Stimulated activated CD8-positive, alpha-beta memory T cell treated with anti-CD3 and anti-CD28 coated beads, Interleukin-4, amount 100 ng/mL, for 48 hours (primary cell): ENCODE measurements around the gene AADAC.
"Not testable (repeated sequence)": the region's sequence is repeated elsewhere in the genome, so short reads cannot be mapped to it uniquely, and the experiment has no call there.

Source experiments
- DNase-seq: peaks from one replicate; pipeline ENCODE4 v3.0.0-alpha.2; 2020

The AADAC gene

DNA sequence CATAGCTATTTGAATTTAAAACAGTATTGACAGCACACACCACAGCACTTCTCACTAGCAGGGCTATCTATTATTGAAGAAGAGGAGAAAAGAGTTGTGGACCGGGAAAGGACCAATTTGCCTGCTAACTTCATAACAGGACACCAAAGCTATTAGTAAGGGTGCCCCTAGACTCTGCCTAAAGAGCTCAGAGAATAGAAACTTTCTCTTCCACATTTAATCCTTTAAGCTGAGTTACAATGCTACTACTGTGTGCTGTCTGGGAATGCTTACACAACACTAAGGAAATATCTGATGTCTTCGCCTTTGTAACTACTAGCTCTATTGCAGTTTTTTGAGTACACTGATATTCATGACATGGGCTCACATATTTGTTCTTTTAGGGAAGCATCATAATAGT is 13.5 kb upstream of the AADAC start:
- DNase-seq: no peak

DNA sequence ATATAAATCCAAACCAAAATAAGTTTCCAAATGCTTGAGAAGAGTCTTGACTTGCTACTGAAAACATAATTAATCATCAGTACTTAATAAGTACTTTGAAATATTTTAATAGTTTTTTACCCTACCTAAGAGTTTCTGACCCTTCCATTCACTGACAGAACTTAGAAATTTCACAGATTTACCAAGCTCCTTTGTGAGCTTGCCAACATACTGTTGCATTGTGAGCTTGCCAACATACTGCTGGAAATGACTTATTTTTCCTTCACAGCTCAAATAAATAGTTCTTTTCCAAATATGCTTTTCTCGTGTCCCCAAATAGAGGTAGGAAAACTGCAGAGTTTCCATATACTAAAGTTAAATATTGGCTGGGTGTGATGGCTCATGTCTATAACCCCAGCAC is 9.6 kb upstream of the AADAC start:
- DNase-seq: no peak

DNA sequence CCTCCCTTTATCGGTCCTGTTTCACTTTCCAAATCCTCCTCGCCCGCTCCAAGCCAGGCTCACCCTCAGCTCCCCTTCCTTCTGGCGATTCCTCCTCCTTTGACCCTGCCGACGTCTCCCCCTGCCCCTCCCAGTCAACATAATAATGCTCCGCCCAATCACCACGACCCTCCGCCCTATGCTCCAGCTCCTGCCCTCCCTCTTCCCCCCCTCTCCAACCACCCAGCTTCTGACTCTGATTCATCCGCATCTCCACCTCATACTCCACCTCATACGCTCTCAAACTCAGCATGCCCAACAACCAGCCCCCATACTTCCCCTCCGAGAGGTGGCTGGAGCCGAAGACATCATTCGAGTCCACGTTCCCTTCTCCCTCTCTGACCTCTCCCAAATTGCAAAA is 7.1 kb upstream of the AADAC start:
- no peak for DNase-seq

DNA sequence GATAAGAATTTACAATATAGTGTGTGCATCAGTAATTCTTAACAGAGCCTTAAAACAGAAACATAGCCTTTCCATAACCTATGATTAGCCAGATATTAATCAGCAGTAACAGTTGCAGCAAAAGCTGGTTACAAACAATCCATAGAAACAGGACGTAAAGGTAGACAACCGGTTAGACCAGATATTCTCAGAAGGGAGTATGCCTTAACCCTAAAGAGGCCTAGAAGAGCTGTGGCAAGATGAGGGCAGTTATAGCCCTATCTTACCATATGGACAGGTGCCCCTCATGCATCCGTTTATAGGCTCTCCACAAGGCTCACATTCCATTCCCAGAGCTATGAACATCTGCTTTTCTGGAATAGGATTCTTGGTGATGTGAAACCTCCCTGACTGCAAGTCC is 5.0 kb upstream of the AADAC start:
- not testable (repeated sequence) for DNase-seq

DNA sequence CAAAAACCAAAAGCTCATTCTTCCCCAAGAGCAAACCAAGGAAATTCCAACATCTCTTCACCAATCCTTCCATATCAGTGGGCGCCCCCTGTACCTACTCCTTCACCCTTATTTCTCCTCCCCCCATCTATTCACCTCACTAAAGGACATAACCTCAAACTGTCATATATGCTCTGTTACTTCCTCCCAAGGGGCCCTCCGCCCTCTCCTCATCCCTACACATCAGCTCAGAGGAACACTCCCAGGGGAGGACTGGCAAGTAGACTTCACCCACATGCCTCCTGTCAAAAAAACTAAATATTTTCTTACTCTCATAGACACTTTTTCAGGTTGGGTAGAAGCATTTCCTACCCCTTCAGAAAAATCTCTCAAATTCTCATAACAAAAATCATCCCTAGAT is 2.4 kb upstream of the AADAC start:
- no peak for DNase-seq

DNA sequence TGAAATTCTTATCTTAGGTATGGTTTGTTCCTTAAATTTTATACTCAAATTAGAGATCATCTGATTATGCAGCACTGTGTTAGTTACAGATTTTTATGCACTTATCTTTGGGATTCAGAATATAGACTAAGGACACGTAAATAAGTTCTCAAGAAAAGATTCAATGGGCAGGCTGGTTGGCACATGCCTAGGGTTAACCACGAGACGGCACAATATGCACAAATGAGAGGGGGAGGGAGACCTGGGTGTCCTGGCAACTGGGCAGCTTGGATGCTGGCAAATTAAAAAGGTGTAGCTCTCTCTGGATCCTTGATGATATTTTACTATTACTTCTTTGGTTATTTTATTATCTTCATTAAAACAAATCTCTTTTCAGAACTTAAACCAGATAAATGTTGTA is 672 bp downstream of the AADAC start:
- no peak for DNase-seq

DNA sequence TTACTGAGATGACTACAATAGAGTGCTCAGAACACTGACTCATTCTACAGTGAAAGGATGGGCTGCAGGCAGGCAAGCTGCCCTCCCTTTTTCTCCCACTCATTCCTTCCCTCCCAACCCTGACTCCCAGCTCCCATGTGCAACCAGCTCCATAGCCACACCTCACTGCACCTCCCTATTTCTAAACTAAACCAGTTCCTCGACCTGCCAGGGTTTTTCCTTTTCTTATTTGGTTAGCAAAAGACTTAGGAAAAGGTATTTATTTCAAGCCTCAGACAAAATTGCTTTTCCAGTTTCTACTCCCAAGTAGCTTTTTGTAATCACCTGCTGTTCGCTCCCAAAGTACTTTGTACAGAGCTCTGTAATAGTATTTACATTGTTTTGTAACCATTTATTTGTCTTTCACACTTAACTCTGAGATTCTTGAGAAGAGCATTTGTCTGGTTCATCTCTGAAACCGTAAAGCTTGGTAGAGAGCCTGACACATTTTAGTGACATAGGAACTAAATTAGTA is 2.2 kb downstream of the AADAC start:
- no peak for DNase-seq

DNA sequence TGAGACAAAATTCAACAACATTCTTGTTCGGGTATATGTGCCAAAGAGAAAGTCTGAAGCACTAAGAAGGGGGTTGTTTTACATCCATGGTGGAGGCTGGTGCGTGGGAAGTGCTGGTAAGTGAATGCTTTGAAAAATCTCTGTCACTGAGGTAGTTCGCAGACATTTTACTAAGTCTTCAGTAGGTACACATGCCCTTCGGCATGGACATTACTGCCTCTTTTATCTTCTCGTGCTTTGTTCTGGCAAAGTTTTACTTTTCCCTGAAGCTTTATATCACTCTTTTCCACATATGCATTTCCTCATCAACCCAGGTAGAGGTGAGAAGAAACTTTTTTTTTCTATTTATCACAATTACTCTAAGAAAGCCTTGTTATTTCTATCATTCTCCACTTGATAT is 3.6 kb downstream of the AADAC start:
- no peak for DNase-seq

DNA sequence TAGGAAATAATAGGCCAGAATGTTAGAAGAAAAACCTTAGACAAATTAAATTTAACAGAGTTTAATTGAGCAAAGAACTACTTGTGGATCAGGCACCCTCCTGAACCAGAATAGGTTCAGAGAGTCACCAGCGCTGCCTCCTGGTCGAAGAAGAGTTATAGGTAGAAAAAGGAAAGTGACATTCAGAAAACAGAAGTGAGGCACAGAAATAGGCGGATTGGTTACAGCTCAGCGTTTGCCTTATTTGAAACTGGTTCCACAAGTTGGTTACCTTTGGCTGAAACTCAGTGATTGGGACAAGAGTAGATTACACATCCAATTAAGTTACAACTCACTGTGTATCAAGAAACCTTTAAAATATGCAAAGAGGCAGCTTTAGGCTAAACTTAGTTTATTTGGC is 4.4 kb downstream of the AADAC start:
- no peak for DNase-seq

DNA sequence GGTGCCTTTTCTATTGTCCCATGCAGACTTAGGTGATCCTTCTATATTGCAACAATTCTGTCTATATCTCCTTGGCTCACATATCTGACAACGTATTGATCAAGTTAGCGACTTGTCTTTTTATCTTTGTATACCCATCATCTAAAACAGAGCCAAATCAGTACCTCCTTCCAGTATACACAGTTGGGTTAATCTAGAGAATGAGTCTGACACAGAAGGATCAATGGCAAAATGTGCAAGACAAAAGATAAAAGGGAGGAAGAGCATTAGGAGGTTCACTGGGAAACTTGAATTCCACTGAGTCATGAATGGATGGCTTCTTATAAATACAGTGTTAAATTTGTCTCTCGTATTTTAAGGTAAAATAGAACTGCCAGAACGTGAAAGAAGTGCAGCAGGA is 6.0 kb downstream of the AADAC start:
- no peak for DNase-seq

DNA sequence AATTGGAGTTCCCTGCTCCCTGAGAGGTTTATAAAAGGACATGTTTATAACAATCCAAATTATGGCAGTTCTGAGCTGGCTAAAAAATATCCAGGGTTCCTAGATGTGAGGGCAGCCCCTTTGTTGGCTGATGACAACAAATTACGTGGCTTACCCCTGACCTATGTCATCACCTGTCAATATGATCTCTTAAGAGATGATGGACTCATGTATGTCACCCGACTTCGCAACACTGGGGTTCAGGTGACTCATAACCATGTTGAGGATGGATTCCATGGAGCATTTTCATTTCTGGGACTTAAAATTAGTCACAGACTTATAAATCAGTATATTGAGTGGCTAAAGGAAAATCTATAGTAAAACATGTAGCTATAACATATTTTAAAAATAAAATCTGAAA is 13.9 kb downstream of the AADAC start:
- DNase-seq: no peak

DNA sequence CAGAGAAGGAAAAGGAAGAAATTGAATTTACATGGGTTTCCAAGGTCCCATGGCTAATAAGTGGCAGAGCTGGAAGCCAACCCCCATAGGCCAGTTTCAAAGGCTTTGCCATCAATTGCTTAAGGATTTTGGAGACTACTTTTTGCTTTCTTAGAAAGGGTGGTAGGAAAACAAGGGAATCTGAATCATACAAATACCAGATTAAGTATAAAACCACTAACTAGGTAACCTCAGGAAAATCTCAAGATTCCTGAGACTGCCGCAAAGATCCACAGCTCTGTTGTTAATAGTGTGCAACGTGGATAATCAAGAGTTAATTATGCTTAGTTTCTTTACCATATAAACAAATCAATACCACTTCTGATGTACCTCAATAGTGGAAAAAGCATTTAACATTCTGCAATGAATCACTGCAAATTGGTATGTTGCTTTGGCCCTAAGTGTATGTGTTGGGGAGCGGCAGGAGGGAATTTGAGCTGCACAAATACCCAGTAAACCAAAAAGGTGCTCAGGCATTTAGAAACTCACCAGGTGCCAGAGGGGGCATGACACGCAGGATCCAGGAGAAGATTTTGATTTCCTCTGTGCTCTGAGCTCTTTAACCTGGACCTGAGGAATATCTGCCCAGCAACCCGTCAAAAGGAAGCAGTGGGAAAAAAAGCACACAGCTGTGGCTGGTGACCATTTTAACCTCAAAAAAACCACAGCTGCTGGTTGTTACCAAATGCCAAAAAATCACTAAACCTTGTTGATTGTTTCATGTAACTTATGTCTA is 22.0 kb downstream of the AADAC start:
- DNase-seq: no peak

DNA sequence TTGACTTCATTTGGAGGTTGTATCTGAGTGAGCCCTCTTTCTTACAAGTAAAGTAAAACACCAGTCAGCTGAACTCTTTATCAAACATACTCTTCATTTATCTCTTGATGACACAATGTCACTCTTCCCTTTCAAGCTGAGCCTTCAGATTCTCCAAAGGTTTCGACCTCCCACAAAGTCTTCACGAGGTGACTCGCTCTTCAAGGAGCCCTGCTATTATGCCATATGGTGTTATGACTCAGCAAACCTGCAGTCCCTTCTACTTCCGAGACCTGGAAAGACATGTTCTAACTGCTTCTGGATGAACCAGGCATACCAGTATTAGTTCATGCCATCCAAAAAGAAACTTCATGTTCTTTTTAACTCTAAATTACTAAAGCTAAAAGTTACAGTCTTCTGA is 23.1 kb downstream of the AADAC start:
- no peak for DNase-seq

DNA sequence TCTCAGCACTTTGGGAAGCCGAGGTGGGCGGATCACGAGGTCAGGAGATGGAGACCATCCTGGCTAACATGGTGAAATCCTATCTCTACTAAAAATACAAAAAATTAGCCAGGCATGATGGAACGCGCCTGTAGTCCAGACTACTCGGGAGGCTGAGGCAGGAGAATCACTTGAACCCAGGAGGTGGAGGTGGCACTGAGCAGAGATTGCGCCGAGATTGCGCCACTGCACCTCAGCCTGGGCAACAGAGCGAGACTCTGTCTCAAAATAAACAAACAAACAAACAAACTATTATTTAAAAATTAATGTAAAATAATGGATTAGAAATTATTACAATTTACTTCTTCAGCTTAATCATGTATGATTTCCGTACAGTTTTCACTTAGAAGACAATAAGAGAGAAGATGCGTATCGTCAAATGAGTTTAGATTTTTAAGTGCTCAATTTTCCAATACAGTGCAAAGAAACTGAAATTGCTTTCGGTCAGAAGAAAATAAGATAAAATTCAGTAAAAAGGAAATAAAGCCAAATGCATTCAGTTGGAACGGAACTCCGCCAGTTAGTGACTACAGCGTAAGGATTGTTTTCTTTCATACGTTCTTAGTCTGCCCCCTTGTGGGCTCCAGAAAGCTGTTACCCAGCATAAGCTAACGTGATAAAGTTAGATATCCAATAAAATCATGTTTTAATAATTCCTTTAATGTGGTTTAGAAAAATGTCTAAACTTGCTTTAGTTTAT is 24.8 kb downstream of the AADAC start:
- DNase-seq: no peak

DNA sequence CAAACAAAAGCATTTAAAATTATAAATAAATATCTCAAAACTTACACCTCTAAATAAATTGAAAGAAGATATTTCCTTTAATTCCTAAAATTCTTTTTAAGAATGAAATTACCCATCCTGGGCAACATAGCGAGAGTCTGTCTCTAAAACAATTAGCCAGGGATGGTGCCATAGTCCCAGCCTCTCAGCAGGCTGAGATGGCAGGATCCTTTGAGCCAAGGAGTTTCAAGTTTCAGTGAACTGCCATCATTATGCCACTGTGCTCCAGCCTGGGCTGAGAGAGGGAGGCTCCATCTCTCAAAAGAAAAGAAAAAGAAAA is 25.4 kb downstream of the AADAC start:
- no peak for DNase-seq

DNA sequence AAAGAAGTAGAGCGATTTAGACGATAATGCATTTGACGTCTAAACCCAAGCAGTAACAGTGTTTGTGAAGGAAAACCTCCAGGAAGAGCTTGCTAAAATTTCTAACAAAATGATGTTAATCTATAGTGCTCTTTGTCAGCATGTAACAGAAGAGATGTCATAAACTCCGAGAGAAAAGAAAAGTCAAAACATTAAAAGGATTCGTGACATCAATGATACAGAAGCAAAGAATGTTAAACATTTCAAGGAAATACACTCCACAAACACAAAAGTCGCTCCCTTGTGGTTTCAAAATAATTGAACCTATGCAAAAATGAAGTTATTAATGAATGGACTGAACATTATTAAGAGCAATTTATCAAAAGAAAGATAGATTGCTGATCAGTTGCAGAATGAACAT is 27.9 kb downstream of the AADAC start:
- no peak for DNase-seq

DNA sequence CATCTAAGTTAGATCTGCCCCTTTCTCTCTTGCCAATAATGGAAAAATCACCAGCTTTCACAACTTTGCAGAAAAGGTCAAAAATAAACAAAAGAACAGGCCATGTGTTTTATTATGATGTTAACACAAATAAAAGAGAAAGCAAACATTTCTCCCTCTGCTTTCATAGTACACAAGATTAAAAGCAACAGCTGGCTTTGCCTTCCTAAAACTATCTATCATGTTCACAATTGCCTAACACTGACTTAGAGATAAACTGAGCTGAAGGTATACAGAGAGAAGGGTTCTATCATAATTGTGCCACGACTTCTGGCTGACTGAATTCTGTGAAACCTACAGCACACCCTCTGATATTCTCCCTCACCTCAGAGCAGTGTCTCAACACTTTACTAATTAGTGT is 29.4 kb downstream of the AADAC start:
- no peak for DNase-seq

DNA sequence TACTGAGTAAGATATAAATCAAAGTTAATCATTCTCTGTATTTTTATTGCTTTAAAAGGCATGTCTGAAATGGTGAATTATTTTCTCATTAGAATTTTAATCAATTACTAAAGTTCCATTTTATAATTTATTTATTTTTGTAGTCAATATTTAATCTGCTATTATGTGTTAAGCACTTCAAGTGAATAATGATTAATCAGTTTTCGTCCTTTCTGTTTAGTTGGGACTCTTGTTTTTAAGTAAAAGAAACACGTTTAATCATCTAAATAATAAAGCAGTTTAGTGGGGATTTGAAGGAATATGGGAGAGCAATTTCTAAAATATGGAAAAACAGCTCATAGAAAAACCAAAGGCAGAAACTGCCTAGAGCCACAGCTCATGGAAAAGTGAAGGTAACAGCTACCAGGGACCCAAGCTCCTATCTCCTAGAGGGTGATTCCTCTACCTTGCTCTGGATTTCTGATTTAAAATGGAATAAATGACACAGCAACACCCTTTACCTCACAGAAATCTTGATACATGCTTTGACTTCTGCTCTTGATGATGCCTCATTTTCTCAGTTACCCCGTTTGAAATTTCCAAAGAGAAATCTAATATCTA is 31.5 kb downstream of the AADAC start:
- no peak for DNase-seq

DNA sequence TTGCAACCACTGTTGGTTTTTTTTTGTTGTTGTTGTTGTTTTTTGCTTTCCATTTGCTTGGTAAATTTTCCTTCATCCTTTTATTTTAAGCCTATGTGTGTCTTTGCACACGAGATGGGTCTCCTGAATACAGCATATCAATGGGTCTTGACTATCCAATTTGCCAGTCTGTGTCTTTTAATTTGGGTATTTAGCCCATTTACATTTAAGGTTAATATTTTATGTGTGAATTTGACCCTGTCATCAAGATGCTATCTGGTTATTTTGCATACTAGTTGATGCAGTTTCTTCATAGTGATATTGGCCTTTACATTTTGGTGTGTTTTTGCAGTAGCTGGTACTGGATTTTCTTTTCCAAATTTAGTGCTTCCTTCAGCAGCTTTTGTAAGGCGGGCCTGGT is 36.1 kb downstream of the AADAC start:
- DNase-seq: not testable (repeated sequence)

DNA sequence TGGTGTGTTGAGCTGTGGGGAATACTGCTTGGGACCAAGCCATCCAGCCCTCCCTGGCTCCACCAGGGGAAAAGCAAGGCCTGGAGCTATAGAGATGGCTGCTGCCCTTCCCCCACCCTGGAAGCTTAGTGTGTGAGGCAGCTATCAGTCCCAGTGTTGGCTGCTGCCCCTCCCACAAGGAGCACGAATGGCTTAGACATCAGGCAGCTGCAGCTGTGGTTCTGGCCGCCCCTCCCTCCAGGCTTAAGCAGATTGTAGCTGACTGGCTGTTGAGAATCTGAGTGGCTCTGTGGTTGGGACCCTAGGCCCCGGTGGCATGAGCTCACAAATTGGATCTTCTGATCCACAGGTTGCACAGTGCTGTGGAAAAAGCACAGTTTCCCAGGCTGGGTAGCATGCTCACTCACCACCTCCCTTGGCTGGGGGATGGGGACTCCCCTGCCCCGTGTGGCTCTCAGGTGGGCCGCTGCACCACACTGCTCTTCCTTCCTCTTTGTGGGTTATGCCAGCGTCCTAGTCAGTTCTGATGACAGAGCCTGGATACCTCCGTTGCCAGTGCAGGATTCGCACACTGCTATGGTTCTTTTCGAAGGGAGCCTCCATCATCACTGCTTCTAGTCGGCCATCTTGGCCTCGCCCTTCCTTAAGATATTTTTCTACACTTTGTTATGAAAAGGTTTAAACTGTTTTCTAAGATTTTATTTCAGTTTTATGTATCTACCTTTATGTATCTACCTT is 38.3 kb downstream of the AADAC start:
- DNase-seq: no peak

DNA sequence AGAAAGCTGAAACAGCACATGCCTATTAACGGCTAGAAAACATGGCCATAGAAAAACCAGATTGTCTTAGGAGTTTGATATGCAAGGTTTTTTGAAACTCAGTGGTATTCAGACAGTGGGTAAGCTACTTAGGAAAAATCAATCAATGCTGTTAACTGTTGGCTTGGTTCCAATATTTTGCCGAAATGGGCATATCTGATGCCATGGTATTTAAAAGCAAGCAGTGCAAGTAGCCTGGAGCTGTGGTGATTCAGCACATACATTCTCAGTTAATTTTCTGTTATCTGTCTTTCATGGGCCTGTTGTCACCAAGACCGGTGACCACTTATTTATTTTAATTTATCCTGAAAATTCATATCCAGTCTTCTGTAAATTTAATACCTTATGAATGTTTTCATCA is 42.2 kb downstream of the AADAC start:
- no peak for DNase-seq

DNA sequence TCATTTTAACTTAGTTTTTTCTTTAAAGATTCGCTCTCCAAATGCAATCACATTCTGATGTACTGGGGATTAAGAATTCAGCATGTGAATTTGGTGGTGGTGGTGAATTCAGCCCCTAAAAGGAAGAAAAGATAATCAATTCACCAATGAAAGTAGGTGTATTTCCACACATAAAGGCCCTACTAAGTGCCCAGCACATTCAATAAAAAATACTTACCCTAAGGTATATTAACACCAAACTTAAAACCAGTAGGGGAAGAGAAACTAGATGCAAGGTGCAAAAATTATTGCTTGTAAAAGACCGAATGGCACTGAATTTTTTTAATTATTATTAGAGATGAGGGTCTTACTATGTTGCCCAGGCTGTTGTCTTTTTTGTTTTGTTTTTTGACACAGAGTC is 42.7 kb downstream of the AADAC start:
- DNase-seq: no peak

DNA sequence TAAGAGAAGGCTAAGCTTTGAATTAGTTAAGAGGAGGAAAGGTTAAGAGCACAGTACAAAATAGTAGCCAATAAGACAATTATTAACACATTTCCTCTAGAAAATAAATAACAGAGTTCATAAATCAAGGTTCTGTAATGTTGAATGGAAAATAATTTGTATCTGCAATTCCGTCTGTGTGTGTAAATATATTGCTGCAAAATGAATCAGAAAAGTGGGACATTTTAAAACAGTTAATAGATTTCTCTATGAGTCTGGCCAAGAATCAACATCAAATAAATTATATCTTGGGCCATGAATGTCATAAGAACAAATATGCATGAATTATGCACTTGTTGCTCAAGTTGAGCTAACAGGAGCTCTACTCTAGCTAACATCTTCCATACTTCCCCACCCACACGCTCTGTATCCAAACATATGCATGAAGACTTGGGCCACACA is 45.3 kb downstream of the AADAC start:
- DNase-seq: no peak

DNA sequence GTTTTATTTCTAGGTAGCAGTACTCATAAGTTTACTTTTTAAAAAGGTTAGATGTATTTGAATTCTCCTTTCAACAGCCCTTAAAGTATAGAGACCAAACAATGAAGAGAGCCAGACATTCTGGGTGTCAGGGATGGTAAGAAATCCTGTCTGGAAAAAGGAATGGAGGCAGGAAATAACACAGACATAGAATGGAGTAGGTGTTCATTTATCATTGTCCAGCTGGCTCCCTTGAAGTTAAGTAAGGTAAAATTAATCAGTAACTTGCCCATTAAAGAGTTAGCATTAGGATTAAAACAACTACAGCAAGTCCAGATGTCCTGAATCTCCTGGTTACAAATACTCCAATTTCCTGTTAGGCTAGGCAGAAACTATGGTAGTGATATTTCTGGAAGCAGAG is 46.0 kb downstream of the AADAC start:
- DNase-seq: no peak
